ENCODE data around the gene MEIS2. TPM values are rescaled to one million over a fixed set of nuclear protein-coding genes. Genes with fewer than 3 reads are reported as not detected.

Gene MEIS2
- polyA plus RNA-seq, 4 donors, result 123 to 164 (median 145) TPM

- DNase-seq (ENCODE audit: low read depth in 4 of 4, low spot score in 3 of 4), result no peak
Measured at GRCh38 chr15:36940219-36940618, 160.1 kb downstream of the MEIS2 start.

- no peak for DNase-seq (ENCODE audit: low read depth in 4 of 4, low spot score in 3 of 4)
Measured at GRCh38 chr15:36938764-36939163, 161.6 kb downstream of the MEIS2 start.

- no peak for DNase-seq (ENCODE audit: low read depth in 4 of 4, low spot score in 3 of 4)
Measured at GRCh38 chr15:36938131-36938530, 162.2 kb downstream of the MEIS2 start.

- DNase-seq (ENCODE audit: low read depth in 4 of 4, low spot score in 3 of 4), result no peak
Measured at GRCh38 chr15:36936613-36937012, 163.7 kb downstream of the MEIS2 start.

- DNase-seq (ENCODE audit: low read depth in 4 of 4, low spot score in 3 of 4), result no peak
Measured at GRCh38 chr15:36933255-36933990, 166.9 kb downstream of the MEIS2 start.

GRCh38 chr15:36932070-36932469 lies 168.3 kb downstream of the MEIS2 start:
- DNase-seq (ENCODE audit: low read depth in 4 of 4, low spot score in 3 of 4), result no peak

- DNase-seq (ENCODE audit: low read depth in 4 of 4, low spot score in 3 of 4), result no peak
Measured at GRCh38 chr15:36931434-36931833, 168.9 kb downstream of the MEIS2 start.

- DNase-seq (ENCODE audit: low read depth in 4 of 4, low spot score in 3 of 4), result no peak
Measured at GRCh38 chr15:36926427-36926825, 173.9 kb downstream of the MEIS2 start.

- DNase-seq (ENCODE audit: low read depth in 4 of 4, low spot score in 3 of 4), result no peak
Measured at GRCh38 chr15:36925653-36926426, 174.5 kb downstream of the MEIS2 start.

- DNase-seq (ENCODE audit: low read depth in 4 of 4, low spot score in 3 of 4), result no peak
Measured at GRCh38 chr15:36925049-36925448, 175.3 kb downstream of the MEIS2 start.

GRCh38 chr15:36924034-36924433 lies 176.3 kb downstream of the MEIS2 start:
- DNase-seq (ENCODE audit: low read depth in 4 of 4, low spot score in 3 of 4), result no peak

- DNase-seq (ENCODE audit: low read depth in 4 of 4, low spot score in 3 of 4), result no peak
Measured at GRCh38 chr15:36921484-36922091, 178.8 kb downstream of the MEIS2 start.

GRCh38 chr15:36917411-36918267 lies 182.7 kb downstream of the MEIS2 start:
- no peak for DNase-seq (ENCODE audit: low read depth in 4 of 4, low spot score in 3 of 4)

GRCh38 chr15:36914960-36915808 lies 185.2 kb downstream of the MEIS2 start:
- DNase-seq (ENCODE audit: low read depth in 4 of 4, low spot score in 3 of 4), result no peak

- no peak for DNase-seq (ENCODE audit: low read depth in 4 of 4, low spot score in 3 of 4)
Measured at GRCh38 chr15:36914466-36914865, 185.9 kb downstream of the MEIS2 start.

GRCh38 chr15:36912311-36912712 lies 188.0 kb downstream of the MEIS2 start:
- DNase-seq (ENCODE audit: low read depth in 4 of 4, low spot score in 3 of 4), result no peak

- no peak for DNase-seq (ENCODE audit: low read depth in 4 of 4, low spot score in 3 of 4)
Measured at GRCh38 chr15:36911322-36911944, 188.9 kb downstream of the MEIS2 start.

- no peak for DNase-seq (ENCODE audit: low read depth in 4 of 4, low spot score in 3 of 4)
Measured at GRCh38 chr15:36908991-36909390, 191.4 kb downstream of the MEIS2 start.

GRCh38 chr15:36907295-36907694 lies 193.1 kb downstream of the MEIS2 start:
- no peak for DNase-seq (ENCODE audit: low read depth in 4 of 4, low spot score in 3 of 4)

Data from right renal pelvis (tissue), 4 donors.